Neuronal stem cell (in vitro differentiated cells): ENCODE measurements around the gene MUC5AC.
A peak's percentile ranks its signal among the peaks of the same experiment; 100 is the strongest.

Experiments
- DNase-seq: peaks from one replicate; pipeline ENCODE4 v3.0.0-alpha.2; 2013; ENCODE audit warnings: low spot score
- H2AFZ ChIP-seq: one replicate; pipeline ENCODE4 v1.6.1; 2013; ENCODE audit warnings: mild to moderate bottlenecking, low read length, inconsistent platforms
- H2AK5ac ChIP-seq: 2 replicates; pipeline ENCODE4 v1.6.1; 2013; ENCODE audit warnings: low read depth, mild to moderate bottlenecking, inconsistent platforms, low read length, moderate library complexity, mixed read lengths
- H2BK120ac ChIP-seq: 2 replicates; pipeline ENCODE4 v1.6.1; 2013; ENCODE audit warnings: low read depth, mild to moderate bottlenecking, inconsistent platforms, low read length, moderate library complexity, mixed read lengths
- H2BK12ac ChIP-seq: one replicate; pipeline ENCODE4 v1.6.1; 2013; ENCODE audit warnings: low read length, inconsistent platforms
- H2BK15ac ChIP-seq: 2 replicates; pipeline ENCODE4 v1.6.1; 2013; ENCODE audit warnings: mild to moderate bottlenecking, low read length, inconsistent platforms, mixed read lengths
- H2BK5ac ChIP-seq: one replicate; pipeline ENCODE4 v1.6.1; 2013; ENCODE audit warnings: inconsistent platforms, mild to moderate bottlenecking, low read length, moderate library complexity
- H3K14ac ChIP-seq: one replicate; pipeline ENCODE4 v1.6.1; 2013; ENCODE audit warnings: low read length, inconsistent platforms
- H3K18ac ChIP-seq: 2 replicates; pipeline ENCODE4 v1.6.1; 2013; ENCODE audit warnings: low read length, inconsistent platforms
- H3K23ac ChIP-seq: 2 replicates; pipeline ENCODE4 v1.6.1; 2013; ENCODE audit warnings: low read depth, mild to moderate bottlenecking, mixed read lengths, low read length, inconsistent platforms; ENCODE audit not compliant: poor library complexity
- H3K27ac ChIP-seq: replicated peaks from 3 replicates; pipeline ENCODE4 v1.5.1; 2013; ENCODE audit warnings: low read length, inconsistent platforms
- H3K27me3 ChIP-seq, 3 experiments: 2 replicates each; pipeline ENCODE4 v1.6.1; 2013; ENCODE audit warnings: low read length in 3 of 3, mild to moderate bottlenecking in 2 of 3, inconsistent platforms in 1 of 3, low read depth in 1 of 3, mixed read lengths in 1 of 3, moderate library complexity in 1 of 3; ENCODE audit not compliant: control insufficient read depth in 3 of 3, insufficient read depth in 3 of 3
- H3K36me3 ChIP-seq, 2 donors: replicated peaks in 1 of 2; 2 replicates each; pipeline ENCODE4 v1.6.1; 2013; ENCODE audit warnings: low read length in 2 of 2; ENCODE audit not compliant: control insufficient read depth in 2 of 2, insufficient read depth in 2 of 2
- H3K4ac ChIP-seq: 2 replicates; pipeline ENCODE4 v1.6.1; 2013; ENCODE audit warnings: inconsistent platforms, mild to moderate bottlenecking, low read length, moderate library complexity
- H3K4me1 ChIP-seq, 2 donors: 1 replicate in 1 of 2; 2 replicates in 1 of 2; pipeline ENCODE4 v1.6.1; 2013; ENCODE audit warnings: low read length in 2 of 2, low read depth in 1 of 2; ENCODE audit not compliant: control insufficient read depth in 2 of 2, insufficient read depth in 1 of 2
- H3K4me2 ChIP-seq: one replicate; pipeline ENCODE4 v1.6.1; 2013; ENCODE audit warnings: mild to moderate bottlenecking, low read length, inconsistent platforms; ENCODE audit not compliant: insufficient read depth, poor library complexity, severe bottlenecking
- H3K4me3 ChIP-seq, 2 donors: 2 replicates each; pipeline ENCODE4 v1.5.1; 2013; ENCODE audit warnings: low read length in 2 of 2, mild to moderate bottlenecking in 2 of 2, inconsistent platforms in 1 of 2, moderate library complexity in 1 of 2
- H3K79me1 ChIP-seq: one replicate; pipeline ENCODE4 v1.6.1; 2013; ENCODE audit warnings: low read depth, mild to moderate bottlenecking, inconsistent platforms, low read length, moderate library complexity
- H3K9ac ChIP-seq: one replicate; pipeline ENCODE4 v1.6.1; 2013; ENCODE audit warnings: mild to moderate bottlenecking, low read depth, low read length, inconsistent platforms; ENCODE audit not compliant: poor library complexity
- H3K9me3 ChIP-seq, 2 donors: replicated peaks in 1 of 2; 2 replicates each; pipeline versions ENCODE3 to v1.6.1; 2013; ENCODE audit warnings: low read length in 2 of 2, mild to moderate bottlenecking in 2 of 2, inconsistent platforms in 1 of 2, low read depth in 1 of 2, mixed read lengths in 1 of 2, moderate library complexity in 1 of 2; ENCODE audit not compliant: control insufficient read depth in 2 of 2, insufficient read depth in 1 of 2
- H4K8ac ChIP-seq: one replicate; pipeline ENCODE4 v1.6.1; 2013; ENCODE audit warnings: low read depth, mild to moderate bottlenecking, inconsistent platforms, low read length, moderate library complexity
- H4K91ac ChIP-seq: one replicate; pipeline ENCODE4 v1.6.1; 2013; ENCODE audit warnings: low read length, low read depth, mild to moderate bottlenecking, inconsistent platforms; ENCODE audit not compliant: poor library complexity
- whole genome bisulfite sequencing, 2 donors: extraction: QIAGEN DNeasy Blood & Tissue Kit; methylation state at CpG; one replicate each; pipeline ENCODE4 v1.1.7; 2013; ENCODE audit warnings: missing lambda C conversion rate in 2 of 2, mixed read lengths in 1 of 2; ENCODE audit not compliant: insufficient read length in 2 of 2, insufficient replicate concordance in 1 of 2; ENCODE audit errors: extremely low coverage in 2 of 2; 5-methylcytosine and 5-hydroxymethylcytosine counted together

Gene MUC5AC

DNA sequence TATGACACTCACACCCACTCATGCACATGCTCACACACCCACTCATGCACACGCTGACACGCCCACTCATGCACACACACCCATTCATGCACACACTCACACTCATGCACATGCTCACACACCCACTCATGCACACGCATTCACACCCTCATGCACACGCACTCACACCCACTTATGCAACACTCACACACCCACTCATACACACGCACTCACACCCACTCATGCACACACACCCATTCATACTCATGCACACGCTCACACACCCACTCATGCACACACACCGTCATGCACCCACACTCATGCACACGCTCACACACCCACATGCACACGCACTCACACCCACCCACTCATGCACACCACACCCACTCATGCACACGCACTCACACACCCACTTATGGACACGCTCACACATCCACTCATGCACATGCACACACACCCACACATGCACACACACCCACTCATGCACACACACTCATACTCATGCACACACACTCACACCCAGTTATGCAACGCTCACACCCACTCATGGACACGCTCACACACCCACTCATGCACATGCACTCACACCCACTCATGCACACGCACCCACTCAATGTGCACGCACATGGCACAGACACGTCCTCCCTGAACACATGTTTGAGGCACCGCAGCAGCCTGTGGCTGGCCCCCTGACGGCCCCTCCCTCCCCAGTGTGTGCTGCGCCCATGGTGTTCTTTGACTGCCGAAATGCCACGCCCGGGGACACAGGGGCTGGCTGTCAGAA lies 17.9 kb downstream of the MUC5AC start:
- Histone ChIP-seq H3K36me3 (no peaks in the 10 kb centered on the region), H2AFZ (no peak overlapping the region), H3K27me3 (no peaks in the 10 kb centered on the region), H2BK5ac (no peak overlapping the region), H4K8ac (no peak overlapping the region), H4K91ac (no peak overlapping the region), H2BK15ac (no peak overlapping the region), H3K4me1 (no peaks in the 10 kb centered on the region), H3K27ac (no peak overlapping the region), H2AK5ac (no peak overlapping the region), H3K9me3 (peaks cover 6 to 24% of the 10 kb centered on the region in 2 donors), H3K4ac (no peak overlapping the region), H2BK12ac (no peak overlapping the region), H3K4me3 (peak overlapping the region in 1 of 2 donors; percentile 61), H3K9ac (peak overlapping the region; percentile 83), H2BK120ac (no peak overlapping the region), H3K4me2 (no peak overlapping the region), H3K14ac (no peak overlapping the region), H3K18ac (no peak overlapping the region), H3K23ac (no peak overlapping the region), H3K79me1 (no peaks in the 10 kb centered on the region)
- no CpG with 5 or more reads among the region's 22 CpGs for WGBS, 2 donors
- DNase-seq, result no peak

DNA sequence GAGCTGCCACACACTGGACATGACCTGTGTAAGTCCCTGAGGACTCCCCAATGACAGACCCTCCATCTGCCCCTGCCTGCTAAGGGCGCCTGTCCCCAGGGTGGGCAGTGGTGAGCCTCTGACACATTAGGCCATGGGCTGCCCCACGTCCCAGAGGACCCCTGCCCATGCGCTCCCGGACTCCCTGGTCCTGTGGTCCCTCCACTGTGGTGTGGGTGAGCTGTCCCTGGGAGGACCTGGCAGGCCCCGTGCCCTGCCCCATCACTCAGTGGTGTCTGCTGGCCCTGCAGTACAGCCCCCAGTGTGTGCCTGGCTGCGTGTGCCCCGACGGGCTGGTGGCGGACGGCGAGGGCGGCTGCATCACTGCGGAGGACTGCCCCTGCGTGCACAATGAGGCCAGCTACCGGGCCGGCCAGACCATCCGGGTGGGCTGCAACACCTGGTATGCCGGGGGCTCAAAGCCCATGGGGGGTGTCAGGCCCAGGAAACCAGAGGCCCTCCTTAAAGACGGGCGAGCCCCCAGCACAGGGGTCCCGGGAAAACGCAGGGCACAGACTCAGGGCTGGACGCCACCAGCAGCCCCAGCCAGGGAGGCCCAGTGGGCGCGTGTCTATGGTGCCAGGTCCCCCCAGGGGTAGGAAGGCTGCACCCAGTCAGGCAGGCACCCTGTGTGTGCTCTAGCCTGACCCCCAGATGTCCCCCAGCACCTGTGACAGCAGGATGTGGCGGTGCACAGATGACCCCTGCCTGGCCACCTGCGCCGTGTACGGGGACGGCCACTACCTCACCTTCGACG lies 18.7 kb downstream of the MUC5AC start:
- Histone ChIP-seq H3K27me3 (no peaks in the 10 kb centered on the region), H4K8ac (no peak overlapping the region), H2BK15ac (no peak overlapping the region), H2AFZ (no peak overlapping the region), H4K91ac (no peak overlapping the region), H3K4me3 (no peak overlapping the region), H3K9ac (peak overlapping the region; percentile 60), H2AK5ac (no peak overlapping the region), H3K18ac (peak overlapping the region; percentile 19), H2BK120ac (no peak overlapping the region), H3K79me1 (no peaks in the 10 kb centered on the region), H3K9me3 (peaks cover 5 to 28% of the 10 kb centered on the region in 2 donors), H3K4me1 (no peaks in the 10 kb centered on the region), H3K36me3 (no peaks in the 10 kb centered on the region), H3K27ac (no peak overlapping the region), H2BK12ac (peak overlapping the region; percentile 73), H3K14ac (peak overlapping the region; percentile 9), H2BK5ac (no peak overlapping the region), H3K4me2 (no peak overlapping the region), H3K4ac (no peak overlapping the region), H3K23ac (peak overlapping the region; percentile 98)
- WGBS, 2 donors, result no CpG with 5 or more reads among the region's 32 CpGs
- no peak for DNase-seq

DNA sequence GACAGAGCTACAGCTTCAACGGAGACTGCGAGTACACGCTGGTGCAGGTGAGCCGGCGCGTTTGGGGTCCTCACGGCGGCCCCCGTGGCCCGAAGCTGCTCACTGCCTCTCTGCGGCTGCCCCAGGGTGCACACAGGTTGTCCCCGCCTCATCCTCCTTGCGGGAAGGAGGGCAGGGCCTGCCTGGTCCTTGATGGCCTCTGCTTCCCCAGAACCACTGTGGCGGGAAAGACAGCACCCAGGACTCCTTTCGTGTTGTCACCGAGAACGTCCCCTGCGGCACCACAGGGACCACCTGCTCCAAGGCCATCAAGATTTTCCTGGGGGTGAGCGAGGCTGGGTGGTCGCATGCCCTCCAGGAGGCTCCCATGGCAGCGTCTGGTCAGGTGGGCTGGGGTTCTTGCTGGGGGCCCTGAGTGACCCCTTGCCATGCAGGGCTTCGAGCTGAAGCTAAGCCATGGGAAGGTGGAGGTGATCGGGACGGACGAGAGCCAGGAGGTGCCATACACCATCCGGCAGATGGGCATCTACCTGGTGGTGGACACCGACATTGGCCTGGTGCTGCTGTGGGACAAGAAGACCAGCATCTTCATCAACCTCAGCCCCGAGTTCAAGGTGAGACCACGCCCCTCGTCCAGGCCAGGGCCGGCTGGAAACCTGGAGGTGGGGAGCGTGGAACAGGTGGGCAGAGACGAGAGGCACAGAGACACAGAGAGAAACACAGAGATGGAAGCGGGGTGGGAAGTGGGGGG lies 19.4 kb downstream of the MUC5AC start:
- no peak overlapping the region for H2BK120ac ChIP-seq
- no peak overlapping the region for H3K4ac ChIP-seq
- peak overlapping the region; percentile 9 for H3K14ac ChIP-seq
- no peak for DNase-seq
- no peak overlapping the region for H4K8ac ChIP-seq
- H3K4me1 ChIP-seq, result no peaks in the 10 kb centered on the region
- no peak overlapping the region for H2BK5ac ChIP-seq
- no peak overlapping the region for H3K4me2 ChIP-seq
- no peaks in the 10 kb centered on the region for H3K36me3 ChIP-seq
- no peak overlapping the region for H3K18ac ChIP-seq
- H3K27me3 ChIP-seq, result no peaks in the 10 kb centered on the region
- peak overlapping the region; percentile 60 for H3K9ac ChIP-seq
- H3K4me3 ChIP-seq, result no peak overlapping the region
- H2BK12ac ChIP-seq, result peak overlapping the region; percentile 73
- H2AK5ac ChIP-seq, result no peak overlapping the region
- H2BK15ac ChIP-seq, result no peak overlapping the region
- H3K27ac ChIP-seq, result no peak overlapping the region
- peaks cover 0 to 31% of the 10 kb centered on the region in 2 donors for H3K9me3 ChIP-seq
- H4K91ac ChIP-seq, result no peak overlapping the region
- H3K79me1 ChIP-seq, result no peaks in the 10 kb centered on the region
- peak overlapping the region; percentile 98 for H3K23ac ChIP-seq
- H2AFZ ChIP-seq, result no peak overlapping the region
- no CpG with 5 or more reads among the region's 34 CpGs for WGBS, 2 donors

DNA sequence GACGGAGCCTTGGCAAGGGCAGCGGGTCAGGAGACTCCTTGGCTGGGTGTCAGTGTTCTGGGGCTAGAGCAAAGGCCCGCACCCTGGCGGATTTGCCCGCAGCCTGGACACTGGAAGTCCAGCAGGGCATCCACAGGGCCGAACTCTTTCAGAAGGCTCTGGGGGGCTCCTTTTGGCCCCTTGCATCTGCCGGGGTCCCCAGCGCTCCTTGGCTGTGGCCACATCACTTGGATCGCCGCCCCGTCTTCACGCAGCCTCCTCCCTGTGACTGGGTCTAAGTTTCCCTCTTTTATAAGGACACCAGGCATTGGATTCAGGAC lies 20.0 kb downstream of the MUC5AC start:
- no CpG with 5 or more reads among the region's 12 CpGs for WGBS, 2 donors
- no peak overlapping the region for H3K18ac ChIP-seq
- no peak overlapping the region for H3K14ac ChIP-seq

More for the DNA sequence above, 20.0 kb downstream of the MUC5AC start:
- Histone ChIP-seq H3K23ac (no peak overlapping the region), H4K8ac (no peak overlapping the region), H2BK5ac (no peak overlapping the region), H2AK5ac (no peak overlapping the region), H3K79me1 (no peaks in the 10 kb centered on the region), H2BK12ac (no peak overlapping the region), H3K4ac (no peak overlapping the region), H3K9me3 (peaks cover 0 to 27% of the 10 kb centered on the region in 2 donors), H2BK15ac (no peak overlapping the region), H3K4me1 (no peaks in the 10 kb centered on the region), H3K4me2 (no peak overlapping the region), H2BK120ac (no peak overlapping the region), H2AFZ (no peak overlapping the region), H3K36me3 (no peaks in the 10 kb centered on the region), H4K91ac (no peak overlapping the region), H3K4me3 (no peak overlapping the region), H3K27me3 (no peaks in the 10 kb centered on the region), H3K27ac (no peak overlapping the region), H3K9ac (no peak overlapping the region)
- DNase-seq, result no peak
